GM18861 (cell line): Measurements from ENCODE around the gene DBN1.

Source experiments
- ATAC-seq: cut with Tn5 transposase; IDR thresholded peaks from one replicate; pipeline ENCODE4 v1.9.1; 2021; ENCODE audit not compliant: unreplicated experiment

Gene DBN1

DNA sequence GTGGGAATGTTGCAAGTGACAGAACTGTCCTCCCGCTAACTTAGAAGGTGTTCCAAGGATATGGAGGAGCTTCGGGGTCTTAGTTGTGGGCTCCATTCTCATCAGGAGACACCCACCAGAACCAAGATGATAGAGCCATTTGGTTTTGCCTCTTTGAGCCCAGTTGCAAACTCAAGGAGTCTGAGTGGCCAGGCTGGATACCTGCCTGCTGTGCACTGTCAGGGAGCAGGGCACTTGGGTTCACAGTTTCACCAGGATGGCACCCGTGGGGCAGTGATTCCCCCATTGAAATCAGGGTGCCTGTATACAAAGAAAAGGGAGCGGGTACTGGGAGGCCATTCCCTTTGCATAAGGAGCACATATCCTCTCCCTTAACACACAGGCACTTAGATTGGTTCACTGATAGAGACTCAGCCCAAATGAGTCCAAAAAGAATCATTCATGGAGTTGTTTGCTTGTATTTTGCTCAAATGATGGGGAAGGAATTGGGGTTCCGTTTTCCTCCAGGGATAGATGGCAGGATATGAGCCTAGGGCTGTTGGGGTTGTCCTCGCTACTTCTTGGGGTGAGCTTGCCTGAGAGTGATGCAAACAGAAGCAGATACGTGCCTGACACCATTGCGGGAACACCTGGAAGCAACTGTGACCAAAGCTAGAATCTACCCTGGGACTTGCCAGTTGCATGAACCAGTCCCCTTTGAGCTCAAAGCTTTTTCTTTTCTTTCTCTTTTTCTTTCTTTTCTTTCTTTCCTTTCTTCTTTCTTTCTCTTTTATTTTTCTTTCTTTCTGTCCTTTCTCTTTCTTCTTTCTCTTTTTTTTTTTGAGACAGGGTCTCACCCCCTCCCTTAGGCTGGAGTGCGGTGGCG is 28.1 kb downstream of the DBN1 start:
- ATAC-seq, result no peak

DNA sequence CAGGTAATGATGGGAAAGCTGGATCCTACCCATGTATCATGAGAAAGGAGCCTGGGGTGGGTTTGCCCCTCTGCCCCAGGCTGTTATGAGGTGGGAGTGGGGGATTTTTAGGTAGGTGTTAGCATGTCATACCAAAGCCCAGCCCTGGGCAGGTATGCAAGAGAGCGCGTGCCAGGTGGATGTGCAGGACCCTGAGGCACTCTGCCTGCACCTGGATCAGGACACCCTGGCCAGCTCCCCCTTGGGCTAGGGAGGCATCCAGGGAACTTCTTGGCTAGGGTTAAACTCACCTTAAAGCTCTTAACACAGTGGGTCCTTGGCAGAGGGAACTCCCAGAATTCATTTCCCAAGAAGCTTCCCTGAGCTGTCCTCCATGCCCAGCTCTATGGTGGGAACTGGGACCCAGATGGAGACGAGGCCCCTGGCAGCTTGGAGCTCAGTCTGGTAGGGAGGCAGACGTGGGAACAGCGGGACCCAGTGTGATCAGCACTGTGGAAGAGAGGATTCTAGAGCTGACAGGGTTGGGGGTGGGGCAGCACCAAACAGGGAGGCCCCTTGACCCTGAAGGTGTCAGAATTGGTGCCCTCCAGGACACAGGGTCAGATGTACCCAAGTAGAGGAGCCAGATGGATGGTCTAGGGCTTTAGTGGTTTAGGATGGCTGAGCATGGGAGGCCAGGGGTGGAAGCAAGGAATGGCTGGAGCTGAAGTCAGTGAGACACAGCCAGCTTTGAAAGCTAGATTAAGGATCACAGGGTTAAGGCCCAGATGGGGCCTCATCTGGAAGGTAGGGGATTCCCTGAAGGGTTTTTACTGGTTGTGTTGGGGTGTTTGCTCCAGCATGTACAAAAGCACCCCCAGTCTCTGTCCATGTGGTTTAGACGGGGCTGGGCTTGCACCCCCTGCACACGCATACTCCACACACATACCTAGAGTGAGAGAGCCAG is 29.1 kb downstream of the DBN1 start:
- ATAC-seq, result no peak

DNA sequence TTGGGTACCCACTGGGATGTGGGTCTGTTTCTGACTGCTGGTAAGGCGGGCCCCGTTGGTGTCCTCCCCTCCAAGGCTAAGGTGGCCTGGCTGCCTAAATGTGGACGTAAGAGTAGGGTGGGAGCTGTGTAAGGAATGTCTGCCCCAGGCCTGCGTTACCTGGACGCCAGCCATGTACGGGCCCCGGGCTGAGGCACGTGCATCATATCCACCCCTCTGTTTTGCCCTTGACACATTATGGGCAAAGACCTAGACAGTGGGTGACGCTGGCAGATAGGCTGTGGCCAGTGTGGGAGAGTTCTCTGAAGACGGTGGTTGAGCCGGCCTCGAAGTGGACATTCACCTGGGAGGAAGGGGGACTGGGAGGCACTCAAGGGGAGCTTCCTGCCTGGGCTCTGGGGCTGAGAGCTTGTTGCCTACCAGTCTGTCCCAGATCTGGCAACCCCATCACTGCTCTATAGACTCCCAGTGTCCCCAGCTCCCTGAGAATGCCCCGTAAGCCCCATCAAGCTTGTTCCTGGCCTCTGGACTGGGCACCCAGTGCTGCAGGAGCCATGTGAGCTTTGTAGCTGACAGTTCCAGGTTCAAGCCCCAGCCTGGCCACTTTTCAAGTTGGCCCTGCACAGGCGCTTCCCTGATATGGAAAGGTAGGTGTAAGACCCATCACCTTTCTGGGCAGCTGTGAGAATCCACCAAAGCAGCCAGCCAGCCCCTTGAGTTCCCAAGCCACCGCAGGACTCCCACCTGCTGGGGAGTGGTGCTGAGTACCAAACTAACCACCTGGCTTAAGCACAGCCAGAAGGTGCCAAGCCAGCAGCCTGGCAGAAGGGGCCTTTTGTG is 30.1 kb downstream of the DBN1 start:
- ATAC-seq, result no peak

DNA sequence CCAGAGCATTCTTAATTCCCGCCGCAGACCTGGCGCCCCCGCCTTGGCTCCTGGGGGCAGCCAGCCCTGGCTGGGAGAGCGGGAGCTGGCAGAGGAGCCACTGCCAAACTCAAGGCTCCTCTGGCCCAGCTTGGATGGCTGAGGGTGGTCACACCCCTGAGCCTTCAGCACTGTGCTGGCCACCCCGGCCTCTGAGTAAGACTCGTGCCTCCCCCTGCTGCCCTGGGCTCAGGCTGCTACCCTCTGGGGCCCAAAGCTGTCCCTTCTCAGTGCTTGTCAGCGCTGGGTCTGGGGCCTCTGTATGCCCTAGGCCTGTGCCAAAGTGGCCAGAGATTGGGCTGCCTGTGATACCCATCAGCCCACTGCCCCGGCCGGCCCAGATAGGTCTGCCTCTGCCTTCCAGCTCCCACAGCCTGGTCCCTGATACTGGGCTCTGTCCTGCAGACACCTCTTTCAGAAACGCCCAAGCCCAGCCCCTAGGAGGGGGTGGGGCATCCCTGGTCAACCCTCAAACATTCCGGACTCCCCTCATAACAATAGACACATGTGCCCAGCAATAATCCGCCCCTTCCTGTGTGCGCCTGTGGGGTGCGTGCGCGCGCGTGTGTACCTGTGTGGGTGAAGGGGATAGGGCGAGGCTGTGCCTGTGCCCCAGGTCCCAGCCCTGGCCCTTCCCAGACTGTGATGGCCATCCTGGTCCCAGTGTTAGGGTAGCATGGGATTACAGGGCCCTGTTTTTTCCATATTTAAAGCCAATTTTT is 31.2 kb downstream of the DBN1 start:
- no peak for ATAC-seq

DNA sequence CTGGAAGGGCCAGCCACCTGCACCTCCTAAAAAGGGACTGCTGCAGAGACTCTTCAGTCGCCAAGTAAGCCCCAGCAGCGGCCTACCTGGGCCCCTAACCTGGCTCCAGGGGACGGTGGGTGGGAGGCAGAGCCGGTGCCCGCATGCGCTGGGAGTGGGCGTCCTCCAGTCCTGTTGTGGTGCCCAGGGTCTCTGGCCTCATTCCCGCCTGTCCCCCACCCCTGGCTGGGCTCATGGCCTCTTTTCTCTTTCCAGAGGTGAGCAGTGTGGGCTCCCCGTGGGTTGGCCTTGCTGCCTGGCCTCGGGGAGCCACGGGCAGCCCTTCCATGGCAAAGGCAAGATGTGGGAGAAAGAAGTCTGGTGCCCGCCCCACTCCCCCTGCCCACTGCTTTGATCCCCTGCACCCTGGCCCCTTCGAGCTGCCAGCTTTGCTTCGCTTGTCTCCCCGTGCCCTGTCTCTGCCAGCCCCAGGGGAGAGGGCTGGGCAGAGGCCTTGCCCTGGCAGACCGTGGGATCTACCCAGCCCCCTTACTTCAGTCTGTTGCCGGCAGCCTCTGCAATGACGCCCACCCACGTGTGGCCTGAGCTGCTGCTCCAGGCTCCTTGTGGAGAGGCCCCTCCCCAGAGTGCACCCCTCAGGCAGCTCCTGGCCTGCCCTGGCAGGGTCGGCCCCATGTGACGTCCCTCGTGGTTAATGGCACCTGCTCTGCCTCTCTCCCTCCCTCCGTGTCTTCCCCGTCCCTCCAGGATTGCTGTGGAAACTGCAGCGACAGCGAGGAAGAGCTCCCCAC is 32.2 kb downstream of the DBN1 start:
- ATAC-seq, result no peak

DNA sequence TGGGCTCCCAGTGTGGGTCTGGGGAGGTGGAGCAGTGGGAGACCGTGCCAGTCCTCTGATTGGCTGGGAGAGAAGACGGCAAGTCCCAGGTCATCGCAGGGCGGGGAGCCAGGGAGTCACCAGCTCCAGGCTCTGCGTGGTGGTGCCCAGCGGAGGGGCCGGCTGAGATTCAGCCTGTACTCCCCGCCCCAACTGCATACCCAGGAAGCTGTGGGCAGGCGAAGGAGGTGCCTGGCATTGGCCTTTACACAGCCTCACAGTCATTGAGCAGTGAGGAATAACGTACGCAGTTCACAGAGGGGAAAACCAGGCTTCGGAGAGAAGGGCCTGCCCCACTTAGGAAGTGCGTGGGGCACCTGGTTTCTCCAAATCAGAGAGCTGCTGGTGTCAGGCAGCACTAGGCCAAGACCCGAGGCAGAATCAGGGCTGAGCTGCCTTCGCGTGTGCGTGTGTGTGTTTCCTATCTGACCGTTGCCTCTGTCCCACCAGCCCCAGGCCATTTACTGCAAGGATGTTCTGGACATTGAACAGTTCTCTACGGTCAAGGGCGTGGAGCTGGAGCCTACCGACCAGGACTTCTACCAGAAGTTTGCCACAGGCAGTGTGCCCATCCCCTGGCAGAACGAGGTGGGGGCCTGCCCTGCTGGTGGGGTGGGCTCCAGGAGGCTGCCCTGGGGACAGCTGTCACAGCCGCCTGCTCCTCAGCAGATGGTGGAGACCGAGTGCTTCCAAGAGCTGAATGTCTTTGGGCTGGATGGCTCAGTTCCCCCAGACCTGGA is 33.0 kb downstream of the DBN1 start:
- ATAC-seq, result no peak

DNA sequence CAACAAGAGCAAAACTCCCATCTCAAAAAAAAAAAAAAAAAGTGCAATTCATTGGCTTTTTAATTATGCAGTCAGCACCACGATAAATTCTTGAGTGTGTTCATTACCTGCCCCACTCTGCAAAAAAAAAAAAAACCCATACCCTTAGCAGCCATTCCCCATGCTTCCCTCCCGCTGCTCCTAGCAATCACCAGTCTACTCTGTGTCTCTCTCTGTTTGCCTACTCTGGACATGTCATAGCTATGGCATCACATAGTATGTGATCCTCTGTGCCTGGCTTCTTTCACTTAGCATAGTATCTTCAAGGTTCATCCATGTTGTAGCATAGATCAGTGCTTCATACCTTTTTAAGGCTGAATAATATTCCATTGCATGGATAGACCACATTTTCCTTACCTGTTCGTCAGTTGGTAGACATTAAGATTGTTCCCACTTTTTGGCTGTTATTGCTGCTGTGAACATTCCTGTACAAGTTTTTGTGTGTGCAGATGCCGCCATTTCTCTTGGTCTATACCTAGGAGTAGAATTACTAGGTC is 33.8 kb downstream of the DBN1 start:
- no peak for ATAC-seq

DNA sequence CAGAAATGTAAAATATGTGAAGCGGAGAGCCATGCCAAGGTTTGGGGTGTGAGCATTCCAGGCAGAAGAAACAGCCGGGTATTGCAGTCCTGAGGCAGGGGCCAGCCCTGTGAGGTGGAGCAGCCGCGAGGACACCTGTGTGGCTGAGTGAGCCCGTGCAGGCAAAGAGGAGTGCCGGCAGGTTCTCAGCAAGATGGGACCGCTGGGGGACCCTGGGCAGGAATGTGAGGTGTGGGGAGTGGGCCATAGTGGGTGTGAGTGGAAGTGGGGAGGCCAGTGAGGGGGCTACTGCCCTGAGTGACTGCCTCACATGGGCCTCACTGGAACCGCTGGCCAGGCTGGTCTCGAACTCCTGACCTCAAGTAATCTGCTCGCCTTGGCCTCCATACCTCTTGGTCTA is 35.0 kb downstream of the DBN1 start:
- no peak for ATAC-seq

DNA sequence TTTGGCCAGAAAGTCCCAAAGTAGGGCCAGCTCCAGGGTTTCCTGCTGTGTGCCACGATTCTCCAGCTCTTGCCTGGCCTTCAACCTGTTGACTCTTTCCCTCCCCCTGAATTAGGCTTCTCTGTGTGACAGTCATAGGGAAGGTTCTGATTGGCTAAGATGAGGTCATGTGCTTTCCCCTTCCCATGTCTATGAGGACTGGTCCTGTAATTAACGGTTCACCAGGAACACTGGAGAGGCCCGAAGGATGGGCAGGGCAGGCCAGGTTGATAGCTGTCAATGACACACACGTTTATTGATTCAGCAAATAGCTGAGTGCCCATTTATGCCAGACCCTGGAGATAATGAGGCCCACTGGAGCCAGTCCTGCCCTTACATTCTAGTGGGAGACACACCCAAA is 35.8 kb downstream of the DBN1 start:
- no peak for ATAC-seq

DNA sequence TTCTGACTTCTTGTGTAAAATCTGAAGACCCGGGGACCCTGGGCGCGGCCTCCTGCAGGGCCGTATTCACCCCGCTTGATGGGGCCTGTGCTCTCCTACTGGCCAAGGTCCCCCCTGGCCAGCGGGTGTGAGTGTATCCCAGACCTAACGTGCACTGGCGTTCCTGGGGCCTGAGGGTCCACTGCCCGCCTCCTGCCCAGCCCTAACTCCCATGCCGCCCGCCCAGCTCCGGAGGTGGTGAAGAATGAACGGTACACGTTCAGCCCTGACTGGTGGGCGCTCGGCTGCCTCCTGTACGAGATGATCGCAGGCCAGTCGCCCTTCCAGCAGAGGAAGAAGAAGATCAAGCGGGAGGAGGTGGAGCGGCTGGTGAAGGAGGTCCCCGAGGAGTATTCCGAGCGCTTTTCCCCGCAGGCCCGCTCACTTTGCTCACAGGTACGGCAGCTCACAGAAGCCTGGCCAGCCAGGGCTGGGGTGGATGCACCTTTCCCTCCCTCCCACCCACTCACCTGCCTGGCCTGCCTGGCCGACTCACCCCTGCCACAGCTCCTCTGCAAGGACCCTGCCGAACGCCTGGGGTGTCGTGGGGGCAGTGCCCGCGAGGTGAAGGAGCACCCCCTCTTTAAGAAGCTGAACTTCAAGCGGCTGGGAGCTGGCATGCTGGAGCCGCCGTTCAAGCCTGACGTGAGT is 37.4 kb downstream of the DBN1 start:
- no peak for ATAC-seq

DNA sequence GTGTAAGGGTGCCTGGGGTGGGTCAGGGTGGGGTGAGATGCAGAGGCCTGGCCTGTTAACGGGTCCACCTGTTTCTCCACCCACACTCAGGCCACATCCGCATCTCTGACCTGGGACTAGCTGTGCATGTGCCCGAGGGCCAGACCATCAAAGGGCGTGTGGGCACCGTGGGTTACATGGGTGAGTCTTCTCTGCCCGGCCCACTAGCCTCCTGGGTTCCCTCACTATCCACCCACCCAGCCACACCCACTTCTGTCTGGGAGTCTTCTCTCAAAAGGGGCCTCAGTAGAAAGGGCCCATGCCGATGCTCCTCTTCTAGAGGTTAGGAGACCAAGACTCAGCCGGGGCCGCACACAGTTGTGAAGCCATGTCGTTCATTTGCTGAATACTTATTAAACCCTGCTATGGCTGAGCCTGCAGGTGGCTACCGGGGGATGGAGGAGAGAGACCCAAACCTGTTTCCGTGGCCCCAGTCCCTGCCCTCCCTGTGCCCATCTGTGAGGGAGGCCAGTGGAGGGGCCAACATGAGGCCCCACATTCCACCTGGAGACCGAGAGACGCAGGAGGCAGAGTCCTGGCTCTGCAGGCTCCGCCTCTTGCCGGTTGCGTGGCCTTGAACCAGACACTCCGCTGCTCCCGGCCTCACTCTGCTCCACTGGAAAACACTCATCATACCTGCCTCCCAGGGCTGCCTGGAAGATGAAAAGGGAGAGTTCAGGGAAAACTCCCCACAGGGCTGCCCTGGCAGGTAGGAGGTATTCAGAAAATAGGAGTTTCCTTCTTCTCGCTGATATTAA is 38.3 kb downstream of the DBN1 start:
- ATAC-seq, result no peak

DNA sequence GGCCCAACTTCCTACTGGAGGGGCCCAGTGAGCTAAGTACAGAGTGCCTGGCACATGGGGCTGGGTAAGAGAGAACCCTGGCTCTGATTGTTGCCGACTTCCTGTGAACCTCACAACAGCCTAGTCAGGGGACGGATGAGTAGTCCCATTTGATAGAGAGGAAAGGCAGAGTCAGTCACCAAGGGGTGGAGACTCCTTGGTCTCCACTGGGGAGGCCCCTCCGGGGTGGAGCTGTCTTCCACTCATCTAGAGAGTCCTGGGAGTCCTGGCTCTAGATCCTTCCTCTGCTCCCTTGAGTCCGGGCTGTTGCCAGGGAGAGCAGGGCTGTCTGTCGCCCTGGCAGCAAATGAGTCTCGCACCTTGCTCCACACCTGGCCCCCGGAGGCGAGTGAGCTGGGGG is 39.0 kb downstream of the DBN1 start:
- no peak for ATAC-seq

DNA sequence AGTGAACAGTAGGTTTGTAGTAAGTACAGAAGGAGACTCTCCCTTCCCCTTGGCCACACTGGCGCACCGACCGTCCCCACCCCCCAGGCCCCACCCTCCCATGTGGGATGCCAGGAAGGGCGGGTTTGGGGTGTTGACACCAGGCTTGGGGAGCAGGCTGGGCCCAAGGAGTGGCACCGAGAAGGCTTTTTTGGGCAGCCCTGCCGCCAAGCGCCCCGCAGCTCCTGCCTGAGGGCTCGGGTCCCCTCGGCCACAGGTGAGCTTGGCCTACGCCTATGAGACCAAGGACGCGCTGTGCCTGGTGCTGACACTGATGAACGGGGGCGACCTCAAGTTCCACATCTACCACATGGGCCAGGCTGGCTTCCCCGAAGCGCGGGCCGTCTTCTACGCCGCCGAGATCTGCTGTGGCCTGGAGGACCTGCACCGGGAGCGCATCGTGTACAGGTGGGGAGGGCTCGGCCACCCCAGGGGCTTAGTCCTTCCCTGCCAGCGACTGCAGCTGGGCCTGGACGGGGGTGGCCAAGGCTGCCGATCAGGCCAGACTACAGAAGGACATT is 39.7 kb downstream of the DBN1 start:
- ATAC-seq, result no peak

DNA sequence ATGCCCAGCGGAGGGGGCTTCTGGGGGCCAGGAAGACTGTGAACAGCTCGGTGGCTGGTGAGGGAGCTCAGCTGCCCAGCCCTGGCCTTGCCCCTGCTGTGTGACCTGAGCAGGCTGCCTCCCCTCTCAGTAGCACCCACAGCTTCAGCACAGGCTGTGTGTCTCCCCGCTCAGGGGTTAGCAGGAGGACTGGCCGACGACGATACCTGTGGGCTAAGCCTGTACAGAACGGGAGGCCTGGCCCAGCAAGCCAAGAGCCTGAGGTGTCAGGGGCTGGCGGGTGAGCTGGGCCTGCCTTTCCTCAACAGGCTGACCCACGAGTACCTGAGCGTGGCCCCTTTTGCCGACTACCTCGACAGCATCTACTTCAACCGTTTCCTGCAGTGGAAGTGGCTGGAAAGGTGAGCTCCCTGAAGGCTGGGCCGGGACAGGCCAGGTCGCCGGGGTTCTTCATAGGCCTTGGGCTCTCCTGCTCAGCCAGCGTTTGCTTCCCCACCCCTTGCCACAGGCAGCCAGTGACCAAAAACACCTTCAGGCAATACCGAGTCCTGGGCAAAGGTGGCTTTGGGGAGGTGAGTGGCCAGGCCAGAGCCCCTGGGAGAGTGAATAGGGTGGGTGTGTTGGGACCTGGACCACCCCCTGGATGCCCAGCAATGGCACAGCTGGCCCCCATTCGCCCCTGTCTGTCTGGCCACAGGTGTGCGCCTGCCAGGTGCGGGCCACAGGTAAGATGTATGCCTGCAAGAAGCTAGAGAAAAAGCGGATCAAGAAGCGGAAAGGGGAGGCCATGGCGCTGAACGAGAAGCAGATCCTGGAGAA is 40.4 kb downstream of the DBN1 start:
- no peak for ATAC-seq

DNA sequence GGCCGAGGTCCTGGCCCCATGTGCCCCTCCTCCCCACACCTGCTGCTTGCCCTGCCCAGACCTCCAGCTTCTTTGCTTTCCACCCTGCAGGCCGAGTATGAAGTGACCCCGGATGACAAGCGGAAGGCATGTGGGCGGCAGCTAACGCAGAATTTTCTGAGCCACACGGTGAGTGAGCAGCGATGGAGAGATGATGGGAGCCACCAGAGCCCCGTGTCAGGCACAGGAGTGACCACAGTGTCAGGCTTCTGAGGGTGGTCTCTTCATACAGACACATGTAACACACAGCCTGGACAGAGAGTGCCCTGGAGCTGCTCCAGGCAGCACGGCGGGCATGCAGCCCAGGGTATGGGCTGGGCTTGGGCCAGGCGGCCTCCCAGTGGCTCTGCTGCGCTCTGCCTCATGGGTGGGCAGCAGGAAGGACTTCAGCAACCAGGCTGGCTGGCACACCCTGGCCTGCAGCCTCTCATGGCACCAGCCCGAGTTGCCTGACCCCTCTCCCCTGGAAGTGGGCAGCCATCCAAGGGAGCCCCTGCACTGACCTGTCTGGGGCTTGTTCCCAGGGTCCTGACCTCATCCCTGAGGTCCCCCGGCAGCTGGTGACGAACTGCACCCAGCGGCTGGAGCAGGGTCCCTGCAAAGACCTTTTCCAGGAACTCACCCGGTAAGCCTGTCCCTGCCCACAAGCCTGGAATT is 41.1 kb downstream of the DBN1 start:
- no peak for ATAC-seq
